D721Med (cell line): Measurements from ENCODE around the gene NANOS3.
"Not testable (repeated sequence)": the region's sequence is repeated elsewhere in the genome, so short reads cannot be mapped to it uniquely, and the experiment has no call there.

Experiments used
- DNase-seq: peaks from one replicate; pipeline ENCODE4 v3.0.0; 2011; ENCODE audit warnings: low spot score; ENCODE audit not compliant: insufficient read length
- FAIRE-seq: peaks from 2 replicates; lab custom pipeline; 2011; peaks lifted over from hg19 to GRCh38; lab: Jason Lieb, UNC
- CTCF ChIP-seq: IDR thresholded peaks from 2 replicates; pipeline ENCODE4 v1.5.1; 2012; ENCODE audit warnings: mild to moderate bottlenecking, control low read depth; ENCODE audit not compliant: insufficient read depth; ENCODE audit errors: missing control alignments

NANOS3 gene

GRCh38 chr19:13920524-13920923, 43.6 kb downstream of the NANOS3 start:
- FAIRE-seq, result no peak
- DNase-seq, result no peak
- TF ChIP-seq CTCF, result no peak

- FAIRE-seq (no peak), DNase-seq (no peak)
- no peak for TF ChIP-seq CTCF
These were observed 44.2 kb downstream of the NANOS3 start for GRCh38 chr19:13920940-13921747.

GRCh38 chr19:13922118-13922517, 45.2 kb downstream of the NANOS3 start:
- FAIRE-seq, result not testable (repeated sequence)

GRCh38 chr19:13923194-13923987, 46.5 kb downstream of the NANOS3 start:
- TF ChIP-seq CTCF, result no peak
- DNase-seq (no peak), FAIRE-seq (no peak)

More at GRCh38 chr19:13922118-13922517, 45.2 kb downstream of the NANOS3 start:
- DNase-seq, result not testable (repeated sequence)

GRCh38 chr19:13926010-13926409, 49.1 kb downstream of the NANOS3 start:
- no peak for TF ChIP-seq CTCF
- DNase-seq, result no peak
- no peak for FAIRE-seq

- no peak for DNase-seq
- TF ChIP-seq CTCF, result no peak
- no peak for FAIRE-seq
These were observed 49.8 kb downstream of the NANOS3 start for GRCh38 chr19:13926715-13927114.

- no peak for FAIRE-seq
- DNase-seq, result no peak
- no peak for TF ChIP-seq CTCF
These were observed 52.4 kb downstream of the NANOS3 start for GRCh38 chr19:13929340-13929739.
